Natural killer cell (primary cell): ENCODE measurements around the gene GALNT17. TPM values are rescaled to one million over a fixed set of nuclear protein-coding genes. Genes with fewer than 3 reads are reported as not detected.

Experiments
- ATAC-seq, 3 donors: fragments of 150-1000 bp in 2 of 3; fragments of 200-7000 bp in 1 of 3; cut with Tn5 transposase; 1 replicate in 1 of 3; 2 replicates in 2 of 3; pipeline ENCODE4 v1.10.0; 2021; ENCODE audit warnings: mild to moderate bottlenecking in 2 of 3, moderate library complexity in 2 of 3
- DNase-seq, 2 donors: peaks; one replicate each; pipeline versions ENCODE4 v3.0.0 to v3.0.0-alpha.2; 2013 to 2021; ENCODE audit warnings: mixed read lengths in 1 of 2
- H3K27ac ChIP-seq: one replicate; pipeline ENCODE4 v1.5.1; 2013; ENCODE audit warnings: mild to moderate bottlenecking, low read length
- H3K27me3 ChIP-seq: one replicate; pipeline ENCODE4 v1.6.1; 2013; ENCODE audit warnings: low read length; ENCODE audit not compliant: control insufficient read depth, insufficient read depth
- H3K36me3 ChIP-seq: one replicate; pipeline ENCODE4 v1.6.1; 2013; ENCODE audit warnings: low read length; ENCODE audit not compliant: control insufficient read depth, insufficient read depth
- H3K4me1 ChIP-seq: one replicate; pipeline ENCODE4 v1.6.1; 2013; ENCODE audit warnings: low read length; ENCODE audit not compliant: control insufficient read depth, insufficient read depth
- H3K4me3 ChIP-seq: one replicate; pipeline ENCODE4 v1.5.1; 2013; ENCODE audit warnings: low read length
- H3K9me3 ChIP-seq: one replicate; pipeline ENCODE4 v1.6.1; 2013; ENCODE audit warnings: low read length; ENCODE audit not compliant: control insufficient read depth, insufficient read depth
- H3K27ac Mint-ChIP-seq, 2 donors: one replicate each; pipeline ENCODE4 v1.8.0; 2022; ENCODE audit warnings: mild to moderate bottlenecking in 2 of 2, mixed read lengths in 2 of 2, moderate library complexity in 1 of 2
- H3K27me3 Mint-ChIP-seq, 2 donors: one replicate each; pipeline ENCODE4 v1.8.0; 2022; ENCODE audit warnings: low read depth in 2 of 2, mixed read lengths in 2 of 2
- H3K36me3 Mint-ChIP-seq: one replicate; pipeline ENCODE4 v1.8.0; 2022; ENCODE audit warnings: mixed read lengths
- H3K4me1 Mint-ChIP-seq, 2 donors: one replicate each; pipeline ENCODE4 v1.8.0; 2022; ENCODE audit warnings: mixed read lengths in 2 of 2
- H3K4me3 Mint-ChIP-seq: one replicate; pipeline ENCODE4 v1.8.0; 2022; ENCODE audit warnings: mild to moderate bottlenecking, moderate library complexity, mixed read lengths
- H3K9me3 Mint-ChIP-seq, 2 donors: one replicate each; pipeline ENCODE4 v1.8.0; 2022; ENCODE audit warnings: mixed read lengths in 2 of 2
- WGBS: methylation state at CpG from one replicate; pipeline ENCODE4 v1.1.7; 2013; ENCODE audit warnings: missing lambda C conversion rate; ENCODE audit not compliant: insufficient coverage; 5-methylcytosine and 5-hydroxymethylcytosine counted together
- intact Hi-C: fragments of 100-400 bp; cut with micrococcal nuclease; formaldehyde crosslinking; loops from one replicate; pipeline ENCODE4 v1.14.2; 2022
- total RNA-seq, 4 donors: library from RNA; stranded (reverse); fragments of 120-200 nt in 1 of 4; gene quantifications; one replicate each; pipeline versions ENCODE4 v1.2.3 to v1.2.4, GENCODE V29; 2013 to 2022
- TF ChIP-seq, protein P1 (sequence below): fragments of 200-600 bp; IDR thresholded peaks from one replicate; pipeline ENCODE4 v1.8.0; 2022; ENCODE audit warnings: antibody characterized with exemption

Gene GALNT17
- total RNA-seq, 3 donors from 2014 or later (not counting 1 experiment from before 2014, with no cell fraction given) = not detected

DNA sequence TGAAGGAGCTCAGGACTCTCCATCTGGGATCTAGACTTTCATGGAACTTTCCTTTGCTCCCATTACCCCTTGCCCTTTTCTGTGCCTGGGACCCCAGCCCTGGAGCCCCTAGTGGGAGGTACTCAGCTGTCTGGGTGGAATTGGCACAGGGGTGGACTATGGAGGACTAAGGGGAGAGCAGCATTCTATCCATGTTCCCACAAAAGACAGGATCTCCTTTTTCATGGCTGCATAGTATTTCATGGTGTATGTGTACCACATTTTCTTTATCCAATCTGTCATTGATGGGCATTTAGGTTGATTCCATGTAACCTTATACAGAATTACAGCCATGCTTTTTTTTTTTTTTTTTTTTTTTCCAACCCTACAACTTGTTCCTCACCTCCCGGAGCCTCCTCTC lies 89.1 kb downstream of the GALNT17 start:
- Histone ChIP-seq H3K4me3 (no peak overlapping the region), H3K4me1 (no peaks in the 10 kb centered on the region), H3K36me3 (no peaks in the 10 kb centered on the region), H3K27me3 (no peaks in the 10 kb centered on the region), H3K9me3 (peaks cover 17% of the 10 kb centered on the region), H3K27ac (no peak overlapping the region)
- Mint-ChIP-seq H3K4me3 (no peak overlapping the region), H3K4me1 (no peaks in the 10 kb centered on the region), H3K9me3 (peaks cover 6 to 18% of the 10 kb centered on the region in 2 donors), H3K36me3 (no peaks in the 10 kb centered on the region), H3K27ac (no peak overlapping the region), H3K27me3 (no peaks in the 10 kb centered on the region)
- TF ChIP-seq, protein P1, sequence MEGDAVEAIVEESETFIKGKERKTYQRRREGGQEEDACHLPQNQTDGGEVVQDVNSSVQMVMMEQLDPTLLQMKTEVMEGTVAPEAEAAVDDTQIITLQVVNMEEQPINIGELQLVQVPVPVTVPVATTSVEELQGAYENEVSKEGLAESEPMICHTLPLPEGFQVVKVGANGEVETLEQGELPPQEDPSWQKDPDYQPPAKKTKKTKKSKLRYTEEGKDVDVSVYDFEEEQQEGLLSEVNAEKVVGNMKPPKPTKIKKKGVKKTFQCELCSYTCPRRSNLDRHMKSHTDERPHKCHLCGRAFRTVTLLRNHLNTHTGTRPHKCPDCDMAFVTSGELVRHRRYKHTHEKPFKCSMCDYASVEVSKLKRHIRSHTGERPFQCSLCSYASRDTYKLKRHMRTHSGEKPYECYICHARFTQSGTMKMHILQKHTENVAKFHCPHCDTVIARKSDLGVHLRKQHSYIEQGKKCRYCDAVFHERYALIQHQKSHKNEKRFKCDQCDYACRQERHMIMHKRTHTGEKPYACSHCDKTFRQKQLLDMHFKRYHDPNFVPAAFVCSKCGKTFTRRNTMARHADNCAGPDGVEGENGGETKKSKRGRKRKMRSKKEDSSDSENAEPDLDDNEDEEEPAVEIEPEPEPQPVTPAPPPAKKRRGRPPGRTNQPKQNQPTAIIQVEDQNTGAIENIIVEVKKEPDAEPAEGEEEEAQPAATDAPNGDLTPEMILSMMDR = no peak
- DNase-seq (no peak), ATAC-seq (no peak)
- WGBS = 100% methylated on average over 1 of the region's 1 CpG
- intact Hi-C loops = no loop called here

DNA sequence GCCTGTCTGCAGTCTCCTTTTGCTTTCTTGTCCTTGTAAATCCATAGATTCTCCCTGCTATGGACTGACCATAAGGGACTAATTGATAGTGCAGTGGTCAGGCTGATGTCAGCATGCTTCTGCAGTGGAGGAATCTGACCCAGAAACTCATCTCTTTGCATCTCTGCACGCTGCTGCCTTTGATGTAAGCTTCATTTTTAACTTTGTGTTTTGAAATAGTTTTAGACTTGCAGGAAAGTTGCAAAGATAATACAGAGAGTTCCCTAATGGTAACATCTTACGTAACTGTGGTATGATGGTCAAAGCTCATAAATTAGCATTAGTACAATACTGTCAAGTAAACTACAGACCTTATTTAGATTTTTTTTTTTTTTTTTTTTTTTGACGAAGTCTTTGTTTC lies 89.6 kb downstream of the GALNT17 start:
- H3K27me3 ChIP-seq = no peaks in the 10 kb centered on the region
- H3K4me3 ChIP-seq = no peak overlapping the region
- no peak for ATAC-seq
- peaks cover 15% of the 10 kb centered on the region for H3K9me3 ChIP-seq
- no peak overlapping the region for H3K27ac Mint-ChIP-seq
- DNase-seq = no peak
- peaks cover 3 to 15% of the 10 kb centered on the region in 2 donors for H3K9me3 Mint-ChIP-seq
- TF ChIP-seq, protein P1 = no peak
- H3K4me1 ChIP-seq = no peaks in the 10 kb centered on the region
- no peaks in the 10 kb centered on the region for H3K4me1 Mint-ChIP-seq
- no peaks in the 10 kb centered on the region for H3K27me3 Mint-ChIP-seq
- intact Hi-C loops = no loop called here
- 73% methylated on average over 1 of the region's 3 CpGs for WGBS
- no peaks in the 10 kb centered on the region for H3K36me3 ChIP-seq
- no peak overlapping the region for H3K27ac ChIP-seq
- H3K36me3 Mint-ChIP-seq = no peaks in the 10 kb centered on the region
- H3K4me3 Mint-ChIP-seq = no peak overlapping the region

DNA sequence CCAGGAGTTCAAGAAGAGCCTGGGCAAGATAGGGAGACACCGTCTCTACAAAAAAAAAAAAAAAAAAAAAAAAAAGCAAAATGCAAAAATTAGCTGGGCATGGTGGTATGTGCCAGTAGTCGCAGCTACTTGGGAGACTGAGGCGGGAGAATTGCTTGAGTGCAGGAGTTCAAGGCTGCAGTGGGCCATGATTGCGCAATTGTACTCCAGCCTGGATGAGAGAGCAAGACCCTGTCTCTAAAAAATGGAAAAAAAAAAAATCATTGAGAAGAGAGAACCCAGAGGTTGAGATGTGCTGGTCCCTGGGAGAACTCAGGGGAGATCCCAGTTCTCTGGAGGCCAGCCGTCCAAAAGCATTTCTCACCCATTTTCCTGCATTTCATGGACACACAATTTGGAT lies 95.2 kb downstream of the GALNT17 start:
- no peak overlapping the region for H3K4me3 Mint-ChIP-seq
- Histone ChIP-seq H3K27me3 (no peaks in the 10 kb centered on the region), H3K27ac (no peak overlapping the region), H3K4me3 (no peak overlapping the region), H3K9me3 (peaks cover 22% of the 10 kb centered on the region), H3K36me3 (no peaks in the 10 kb centered on the region), H3K4me1 (no peaks in the 10 kb centered on the region)
- TF ChIP-seq, protein P1 = no peak
- intact Hi-C loops = no loop called here
- no peaks in the 10 kb centered on the region for H3K4me1 Mint-ChIP-seq
- H3K27me3 Mint-ChIP-seq = no peaks in the 10 kb centered on the region
- DNase-seq (no peak), ATAC-seq (no peak)
- WGBS = 95% methylated on average over 5 of the region's 5 CpGs
- peaks cover 13 to 18% of the 10 kb centered on the region in 2 donors for H3K9me3 Mint-ChIP-seq
- H3K36me3 Mint-ChIP-seq = peaks cover 7% of the 10 kb centered on the region
- no peak overlapping the region for H3K27ac Mint-ChIP-seq

DNA sequence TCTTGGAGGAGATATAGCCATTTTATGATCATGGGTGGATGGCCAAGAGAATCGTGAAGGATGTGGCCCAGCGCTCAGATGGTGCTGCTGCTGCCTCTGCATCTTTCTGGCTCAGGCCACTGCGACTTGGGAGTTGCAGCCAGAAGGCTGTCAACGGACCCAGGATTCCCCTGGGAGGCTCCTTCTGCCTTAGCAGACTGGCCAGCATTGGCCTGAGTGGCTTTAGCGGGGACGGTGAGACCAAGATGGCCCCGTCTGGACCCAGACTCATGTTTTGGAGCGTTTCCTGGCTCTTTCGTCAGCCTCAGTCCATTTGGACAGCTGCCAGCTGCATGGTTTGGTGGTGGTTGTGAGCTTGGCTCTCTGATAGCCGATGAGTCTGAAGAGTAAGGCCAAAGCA lies 97.2 kb downstream of the GALNT17 start:
- intact Hi-C loops = no loop called here
- DNase-seq = no peak
- Mint-ChIP-seq H3K27ac (no peak overlapping the region), H3K4me3 (no peak overlapping the region), H3K4me1 (no peaks in the 10 kb centered on the region), H3K36me3 (peaks cover 7% of the 10 kb centered on the region), H3K27me3 (no peaks in the 10 kb centered on the region), H3K9me3 (peaks cover 18% of the 10 kb centered on the region in 2 donors)
- peaks cover 32% of the 10 kb centered on the region for H3K9me3 ChIP-seq
- H3K27ac ChIP-seq = no peak overlapping the region
- no peak overlapping the region for H3K4me3 ChIP-seq
- H3K27me3 ChIP-seq = no peaks in the 10 kb centered on the region
- ATAC-seq = no peak
- H3K4me1 ChIP-seq = no peaks in the 10 kb centered on the region
- 86% methylated on average over 10 of the region's 10 CpGs for WGBS
- no peaks in the 10 kb centered on the region for H3K36me3 ChIP-seq
- TF ChIP-seq, protein P1 = no peak
